GM10248 (cell line): ENCODE results near the gene RUFY1.
"Not testable (repeated sequence)": the region's sequence is repeated elsewhere in the genome, so short reads cannot be mapped to it uniquely, and the experiment has no call there.

Experiments used
- CTCF ChIA-PET: fragments of 300-600 bp; sonication (Branson Sonifier 250); formaldehyde crosslinking; extraction: SDS; loops from one replicate; lab custom pipeline; 2021; ENCODE audit warnings: antibody characterized with exemption; lab: Yijun Ruan, JAX
- POLR2A ChIA-PET: fragments of 350-650 bp; sonication (Branson Sonifier 250); formaldehyde crosslinking; extraction: SDS; loops from one replicate; lab custom pipeline; 2020; ENCODE audit warnings: antibody characterized with exemption; lab: Yijun Ruan, JAX
- DNase-seq: peaks from one replicate; pipeline ENCODE4 v3.0.0; 2012; ENCODE audit errors: extremely low spot score
- CTCF ChIP-seq: IDR thresholded peaks from 2 replicates; pipeline ENCODE4 v1.5.1; 2012; ENCODE audit warnings: mild to moderate bottlenecking, low read depth; ENCODE audit errors: extremely low read depth, missing control alignments, control extremely low read depth

The RUFY1 gene

GRCh38 chr5:179553006-179553405 lies 2.7 kb downstream of the RUFY1 start:
- CTCF ChIA-PET, result no interaction called here
- POLR2A ChIA-PET, result no interaction called here
- no peak for TF ChIP-seq CTCF
- DNase-seq, result no peak

GRCh38 chr5:179553875-179554274 lies 3.5 kb downstream of the RUFY1 start:
- ChIA-PET POLR2A (no interaction called here), CTCF (no interaction called here)
- no peak for DNase-seq
- no peak for TF ChIP-seq CTCF

- POLR2A ChIA-PET, result no interaction called here
- no peak for TF ChIP-seq CTCF
- DNase-seq, result no peak
- CTCF ChIA-PET, result interaction anchor here (0.6 kb wide), 1 partner anchor 23 kb away, joined by 3 read pairs; no protein-coding TSS in a partner anchor
Measured at GRCh38 chr5:179554981-179555380, 4.6 kb downstream of the RUFY1 start.

- DNase-seq, POLR2A ChIA-PET: not testable (repeated sequence)
- CTCF ChIA-PET, result interaction anchor here (1.1 to 1.5 kb wide), 2 partner anchors 14 to 65 kb away, joined by 3 to 7 read pairs; partner anchors contain the start of gene HNRNPH1
Measured at GRCh38 chr5:179558261-179558799, 8.0 kb downstream of the RUFY1 start.

GRCh38 chr5:179558932-179559283 lies 8.6 kb downstream of the RUFY1 start:
- POLR2A ChIA-PET, result interaction anchor here (0.7 to 1.4 kb wide), 3 partner anchors 8 to 65 kb away, joined by 3 to 8 read pairs (median 8); partner anchors contain the start of genes HNRNPH1 and RUFY1
- TF ChIP-seq CTCF, result no peak
- CTCF ChIA-PET, result interaction anchor here (1.1 to 1.5 kb wide), 2 partner anchors 14 to 64 kb away, joined by 3 to 7 read pairs; partner anchors contain the start of gene HNRNPH1

GRCh38 chr5:179559284-179560252 lies 9.2 kb downstream of the RUFY1 start:
- CTCF ChIA-PET, result interaction anchor here (1.5 kb wide), 1 partner anchor 64 kb away, joined by 7 read pairs; the partner anchor contains the start of gene HNRNPH1
- DNase-seq, result peak; percentile 96
- TF ChIP-seq CTCF, result no peak
- POLR2A ChIA-PET, result interaction anchor here (0.7 to 1.4 kb wide), 3 partner anchors 9 to 64 kb away, joined by 3 to 8 read pairs (median 8); partner anchors contain the start of genes HNRNPH1 and RUFY1

More at GRCh38 chr5:179558932-179559283, 8.6 kb downstream of the RUFY1 start:
- DNase-seq, result no peak

GRCh38 chr5:179564526-179564925 lies 14.2 kb downstream of the RUFY1 start:
- TF ChIP-seq CTCF, result no peak
- DNase-seq, result no peak
- ChIA-PET CTCF (interaction anchor here (0.9 kb wide), 1 partner anchor 11 kb away, joined by 3 read pairs; no protein-coding TSS in a partner anchor), POLR2A (interaction anchor here (1.3 kb wide), 1 partner anchor 59 kb away, joined by 4 read pairs; the partner anchor contains the start of gene HNRNPH1)
